ENCODE results near the gene DGLUCY.
"Not testable (repeated sequence)": the region's sequence is repeated elsewhere in the genome, so short reads cannot be mapped to it uniquely, and the experiment has no call there.

Gene DGLUCY

GRCh38 chr14:91140672-91141071 lies 26.8 kb downstream of the DGLUCY start:
- DNase-seq: no peak

- DNase-seq: no peak
These were observed 28.4 kb downstream of the DGLUCY start for GRCh38 chr14:91142214-91142668.

GRCh38 chr14:91143862-91144261 lies 30.0 kb downstream of the DGLUCY start:
- no peak for DNase-seq

GRCh38 chr14:91144425-91145145 lies 30.7 kb downstream of the DGLUCY start:
- no peak for DNase-seq

GRCh38 chr14:91145391-91146160 lies 31.7 kb downstream of the DGLUCY start:
- DNase-seq: no peak

- DNase-seq: no peak
These were observed 32.8 kb downstream of the DGLUCY start for GRCh38 chr14:91146661-91147060.

GRCh38 chr14:91149462-91149861 lies 35.6 kb downstream of the DGLUCY start:
- no peak for DNase-seq

- no peak for DNase-seq
These were observed 38.6 kb downstream of the DGLUCY start for GRCh38 chr14:91152499-91152898.

- no peak for DNase-seq
These were observed 39.5 kb downstream of the DGLUCY start for GRCh38 chr14:91153360-91153759.

GRCh38 chr14:91154851-91155625 lies 41.2 kb downstream of the DGLUCY start:
- DNase-seq: no peak

- DNase-seq: no peak
These were observed 41.8 kb downstream of the DGLUCY start for GRCh38 chr14:91155626-91156089.

GRCh38 chr14:91156142-91156666 lies 42.3 kb downstream of the DGLUCY start:
- not testable (repeated sequence) for DNase-seq

- DNase-seq: not testable (repeated sequence)
These were observed 43.0 kb downstream of the DGLUCY start for GRCh38 chr14:91156877-91157276.

GRCh38 chr14:91158091-91158790 lies 44.4 kb downstream of the DGLUCY start:
- no peak for DNase-seq

- DNase-seq: no peak
These were observed 45.3 kb downstream of the DGLUCY start for GRCh38 chr14:91159182-91159581.

GRCh38 chr14:91159906-91160305 lies 46.0 kb downstream of the DGLUCY start:
- no peak for DNase-seq

- DNase-seq: no peak
These were observed 49.4 kb downstream of the DGLUCY start for GRCh38 chr14:91163316-91163715.

- no peak for DNase-seq
These were observed 50.8 kb downstream of the DGLUCY start for GRCh38 chr14:91164676-91165075.

- no peak for DNase-seq
These were observed 53.5 kb downstream of the DGLUCY start for GRCh38 chr14:91167380-91167770.

- no peak for DNase-seq
These were observed 56.1 kb downstream of the DGLUCY start for GRCh38 chr14:91169951-91170350.

GRCh38 chr14:91170504-91171121 lies 56.7 kb downstream of the DGLUCY start:
- DNase-seq: no peak

GRCh38 chr14:91171291-91171690 lies 57.4 kb downstream of the DGLUCY start:
- no peak for DNase-seq
